ENCODE results near the gene TRIM21. TPM values are rescaled to one million over a fixed set of nuclear protein-coding genes. Genes with fewer than 3 reads are reported as not detected.
"Not testable (repeated sequence)": the region's sequence is repeated elsewhere in the genome, so short reads cannot be mapped to it uniquely, and the experiment has no call there.

The TRIM21 gene
- total RNA-seq, 2 experiments from 2014 or later: 12.9 to 13.1 TPM

- no peak overlapping the region for H2AFZ ChIP-seq (ENCODE audit: low read length)
- DNase-seq (ENCODE audit: low spot score): no peak
- POLR2A ChIA-PET: no interaction called here
- TF ChIP-seq EZH2phosphoT487 (IDR thresholded peaks at IDR 0.05; ENCODE audit: borderline replicate concordance, low read depth, low read length) (no peak), CTCF (conservative IDR thresholded peaks at IDR 0.05; ENCODE audit: low read length) (no peak)
- H3K9me2 ChIP-seq (ENCODE audit: insufficient read depth, low read length): no peaks in the 10 kb centered on the region
- H3K4me3 ChIP-seq (ENCODE audit: low read depth, low read length, poor library complexity, severe bottlenecking): no peak overlapping the region
- no TSS peak for BruUV-seq (replicated peaks)
- H4K20me1 ChIP-seq (ENCODE audit: insufficient read depth, low read length): no peaks in the 10 kb centered on the region
- intact Hi-C loops (cut with micrococcal nuclease; ENCODE audit: unreplicated experiment): no loop called here
- H3K4me2 ChIP-seq (ENCODE audit: low read length): no peak overlapping the region
- H3K36me3 ChIP-seq (ENCODE audit: insufficient read depth, low read length): no peaks in the 10 kb centered on the region
- no peak overlapping the region for H3K27ac ChIP-seq (ENCODE audit: low read depth, low read length, poor library complexity, severe bottlenecking)
- H3K9me3 ChIP-seq (ENCODE audit: low read length): no peaks in the 10 kb centered on the region
- CTCF ChIA-PET (ENCODE audit: unreplicated experiment): no interaction called here
- H3K79me2 ChIP-seq (ENCODE audit: insufficient read depth, low read depth, low read length): no peaks in the 10 kb centered on the region
- no peaks in the 10 kb centered on the region for H3K4me1 ChIP-seq (ENCODE audit: insufficient read depth, low read length, poor library complexity, severe bottlenecking)
These were observed 17.9 kb downstream of the TRIM21 start for GRCh38 chr11:4375431-4376140.

GRCh38 chr11:4370166-4370565 is 23.3 kb downstream of the TRIM21 start:
- TF ChIP-seq CTCF (conservative IDR thresholded peaks at IDR 0.05; ENCODE audit: low read length) (no peak), EZH2phosphoT487 (IDR thresholded peaks at IDR 0.05; ENCODE audit: borderline replicate concordance, low read depth, low read length) (no peak)
- H3K36me3 ChIP-seq (ENCODE audit: insufficient read depth, low read length): no peaks in the 10 kb centered on the region
- POLR2A ChIA-PET: interaction anchor here (0.6 kb wide), 1 partner anchor 562 kb away, joined by 3 read pairs; the partner anchor contains the start of gene PGAP2

GRCh38 chr11:4368286-4368685 is 25.2 kb downstream of the TRIM21 start, which contains the start of gene OR52B4:
TSS of gene OR52B4 (minus strand) at chr11:4368386. CDS start at chr11:4368295, 91 bp downstream.
- ChIA-PET POLR2A (no interaction called here), CTCF (ENCODE audit: unreplicated experiment) (no interaction called here)
- H4K20me1 ChIP-seq (ENCODE audit: insufficient read depth, low read length): no peaks in the 10 kb centered on the region
- no peaks in the 10 kb centered on the region for H3K4me1 ChIP-seq (ENCODE audit: insufficient read depth, low read length, poor library complexity, severe bottlenecking)
- DNase-seq (ENCODE audit: low spot score): no peak
- intact Hi-C loops (cut with micrococcal nuclease; ENCODE audit: unreplicated experiment): no loop called here
- no peak for TF ChIP-seq CTCF (conservative IDR thresholded peaks at IDR 0.05; ENCODE audit: low read length)
- TF ChIP-seq EZH2phosphoT487 (IDR thresholded peaks at IDR 0.05; ENCODE audit: borderline replicate concordance, low read depth, low read length): no peak
- no peak within 1 kb of the TSS for H2AFZ ChIP-seq (ENCODE audit: low read length)
- H3K79me2 ChIP-seq (ENCODE audit: insufficient read depth, low read depth, low read length): no peaks in the 10 kb centered on the region
- H3K4me2 ChIP-seq (ENCODE audit: low read length): no peak within 1 kb of the TSS
- no TSS peak for BruUV-seq (replicated peaks)
- H3K9me3 ChIP-seq (ENCODE audit: low read length): no peaks in the 10 kb centered on the region
- H3K9me2 ChIP-seq (ENCODE audit: insufficient read depth, low read length): no peaks in the 10 kb centered on the region
- H3K27ac ChIP-seq (ENCODE audit: low read depth, low read length, poor library complexity, severe bottlenecking): no peak within 1 kb of the TSS
- no peak within 1 kb of the TSS for H3K4me3 ChIP-seq (ENCODE audit: low read depth, low read length, poor library complexity, severe bottlenecking)
- H3K36me3 ChIP-seq (ENCODE audit: insufficient read depth, low read length): no peaks in the 10 kb centered on the region

More at GRCh38 chr11:4370166-4370565, 23.3 kb downstream of the TRIM21 start:
- DNase-seq (ENCODE audit: low spot score): no peak
- H3K9me3 ChIP-seq (ENCODE audit: low read length): no peaks in the 10 kb centered on the region
- H3K79me2 ChIP-seq (ENCODE audit: insufficient read depth, low read depth, low read length): no peaks in the 10 kb centered on the region
- intact Hi-C loops (cut with micrococcal nuclease; ENCODE audit: unreplicated experiment): no loop called here
- no peaks in the 10 kb centered on the region for H3K4me1 ChIP-seq (ENCODE audit: insufficient read depth, low read length, poor library complexity, severe bottlenecking)
- no peaks in the 10 kb centered on the region for H4K20me1 ChIP-seq (ENCODE audit: insufficient read depth, low read length)
- CTCF ChIA-PET (ENCODE audit: unreplicated experiment): no interaction called here
- BruUV-seq (replicated peaks): no TSS peak
- H3K4me3 ChIP-seq (ENCODE audit: low read depth, low read length, poor library complexity, severe bottlenecking): no peak overlapping the region
- H3K4me2 ChIP-seq (ENCODE audit: low read length): no peak overlapping the region
- no peak overlapping the region for H2AFZ ChIP-seq (ENCODE audit: low read length)
- no peaks in the 10 kb centered on the region for H3K9me2 ChIP-seq (ENCODE audit: insufficient read depth, low read length)
- H3K27ac ChIP-seq (ENCODE audit: low read depth, low read length, poor library complexity, severe bottlenecking): no peak overlapping the region

- intact Hi-C loops (cut with micrococcal nuclease; ENCODE audit: unreplicated experiment); DNase-seq (ENCODE audit: low spot score); H3K4me3 ChIP-seq (ENCODE audit: low read depth, low read length, poor library complexity, severe bottlenecking); H3K36me3 ChIP-seq (ENCODE audit: insufficient read depth, low read length); H3K4me2 ChIP-seq (ENCODE audit: low read length); H3K27ac ChIP-seq (ENCODE audit: low read depth, low read length, poor library complexity, severe bottlenecking); H2AFZ ChIP-seq (ENCODE audit: low read length); H3K4me1 ChIP-seq (ENCODE audit: insufficient read depth, low read length, poor library complexity, severe bottlenecking); H4K20me1 ChIP-seq (ENCODE audit: insufficient read depth, low read length); H3K9me2 ChIP-seq (ENCODE audit: insufficient read depth, low read length); BruUV-seq (replicated peaks); CTCF ChIA-PET (ENCODE audit: unreplicated experiment); H3K9me3 ChIP-seq (ENCODE audit: low read length); POLR2A ChIA-PET; H3K79me2 ChIP-seq (ENCODE audit: insufficient read depth, low read depth, low read length): not testable (repeated sequence)
These were observed 45.4 kb downstream of the TRIM21 start for GRCh38 chr11:4348142-4348541.
